ENCODE measurements around the gene MAEA.

Gene MAEA

GRCh38 chr4:1309261-1310010 is 19.7 kb downstream of the MAEA start:
- no peak overlapping the region for H2AFZ ChIP-seq (ENCODE audit: low read depth, low read length, severe bottlenecking)
- H4K20me1 ChIP-seq (ENCODE audit: low read depth, low read length): no peaks in the 10 kb centered on the region
- no peak overlapping the region for H3K27ac ChIP-seq (ENCODE audit: low read depth, low read length)
- H3K4me2 ChIP-seq (ENCODE audit: low read depth, low read length, poor library complexity, severe bottlenecking): no peak overlapping the region
- H3K79me2 ChIP-seq (ENCODE audit: insufficient read depth, low read length): peaks cover 37% of the 10 kb centered on the region
- H3K27me3 ChIP-seq (ENCODE audit: low read length): no peaks in the 10 kb centered on the region
- H3K9me3 ChIP-seq (ENCODE audit: insufficient read depth, low read length): no peaks in the 10 kb centered on the region
- no peaks in the 10 kb centered on the region for H3K9me2 ChIP-seq (replicated peaks; ENCODE audit: insufficient read depth, low read length)
- no peak overlapping the region for H3K9ac ChIP-seq (ENCODE audit: low read length)
- TF ChIP-seq EZH2phosphoT487 (conservative IDR thresholded peaks at IDR 0.05; ENCODE audit: low read length) (no peak), CTCF (IDR thresholded peaks at IDR 0.05; ENCODE audit: insufficient read depth, low read length, poor library complexity, severe bottlenecking) (no peak)
- peaks cover 3% of the 10 kb centered on the region; the same call in 1 of the 2 replicates for H3K36me3 ChIP-seq (ENCODE audit: low read length)
- H3K4me3 ChIP-seq (ENCODE audit: insufficient read depth, low read length, poor library complexity, severe bottlenecking): no peak overlapping the region
- no peaks in the 10 kb centered on the region for H3F3A ChIP-seq (ENCODE audit: insufficient read depth)

GRCh38 chr4:1310031-1310795 is 20.5 kb downstream of the MAEA start:
- peaks cover 4% of the 10 kb centered on the region; the same call in 1 of the 2 replicates for H3K36me3 ChIP-seq (ENCODE audit: low read length)
- H3K79me2 ChIP-seq (ENCODE audit: insufficient read depth, low read length): peaks cover 37% of the 10 kb centered on the region
- no peak overlapping the region for H2AFZ ChIP-seq (ENCODE audit: low read depth, low read length, severe bottlenecking)
- no peaks in the 10 kb centered on the region for H3F3A ChIP-seq (ENCODE audit: insufficient read depth)
- no peaks in the 10 kb centered on the region for H3K27me3 ChIP-seq (ENCODE audit: low read length)
- no peaks in the 10 kb centered on the region for H3K9me3 ChIP-seq (ENCODE audit: insufficient read depth, low read length)
- H3K4me2 ChIP-seq (ENCODE audit: low read depth, low read length, poor library complexity, severe bottlenecking): no peak overlapping the region
- H4K20me1 ChIP-seq (ENCODE audit: low read depth, low read length): no peaks in the 10 kb centered on the region
- no peak overlapping the region for H3K27ac ChIP-seq (ENCODE audit: low read depth, low read length)
- H3K9me2 ChIP-seq (replicated peaks; ENCODE audit: insufficient read depth, low read length): no peaks in the 10 kb centered on the region
- H3K4me3 ChIP-seq (ENCODE audit: insufficient read depth, low read length, poor library complexity, severe bottlenecking): no peak overlapping the region
- no peak overlapping the region for H3K9ac ChIP-seq (ENCODE audit: low read length)
- TF ChIP-seq CTCF (IDR thresholded peaks at IDR 0.05; ENCODE audit: insufficient read depth, low read length, poor library complexity, severe bottlenecking) (no peak), EZH2phosphoT487 (conservative IDR thresholded peaks at IDR 0.05; ENCODE audit: low read length) (no peak)

GRCh38 chr4:1310796-1311631 is 21.3 kb downstream of the MAEA start:
- TF ChIP-seq EZH2phosphoT487 (conservative IDR thresholded peaks at IDR 0.05; ENCODE audit: low read length): no peak
- TF ChIP-seq CTCF (IDR thresholded peaks at IDR 0.05; ENCODE audit: insufficient read depth, low read length, poor library complexity, severe bottlenecking): no peak
- Histone ChIP-seq H3K79me2 (ENCODE audit: insufficient read depth, low read length) (peaks cover 37% of the 10 kb centered on the region), H4K20me1 (ENCODE audit: low read depth, low read length) (no peaks in the 10 kb centered on the region), H3K9me2 (replicated peaks; ENCODE audit: insufficient read depth, low read length) (no peaks in the 10 kb centered on the region), H3F3A (ENCODE audit: insufficient read depth) (no peaks in the 10 kb centered on the region), H3K9me3 (ENCODE audit: insufficient read depth, low read length) (no peaks in the 10 kb centered on the region), H3K4me3 (ENCODE audit: insufficient read depth, low read length, poor library complexity, severe bottlenecking) (no peak overlapping the region), H3K27ac (ENCODE audit: low read depth, low read length) (no peak overlapping the region), H3K9ac (ENCODE audit: low read length) (no peak overlapping the region), H3K4me2 (ENCODE audit: low read depth, low read length, poor library complexity, severe bottlenecking) (no peak overlapping the region), H3K27me3 (ENCODE audit: low read length) (no peaks in the 10 kb centered on the region), H3K36me3 (ENCODE audit: low read length) (peaks cover 4% of the 10 kb centered on the region; the same call in 1 of the 2 replicates), H2AFZ (ENCODE audit: low read depth, low read length, severe bottlenecking) (no peak overlapping the region)
